HG03432 (cell line): ENCODE data around the gene SLC17A2.

Source experiments
- ATAC-seq: cut with Tn5 transposase; IDR thresholded peaks from one replicate; pipeline ENCODE4 v1.9.1; 2021; ENCODE audit warnings: mild to moderate bottlenecking, moderate library complexity; ENCODE audit not compliant: unreplicated experiment

The SLC17A2 gene

GRCh38 chr6:25930532-25931410 lies at the start of gene SLC17A2:
Gene SLC17A2 (minus strand): TSS chr6:25930691. CDS start chr6:25925796, 4,895 bp downstream.
- no peak for ATAC-seq

- ATAC-seq: no peak
These were observed 45.6 kb upstream of the SLC17A2 start for GRCh38 chr6:25975923-25976560.

GRCh38 chr6:25973923-25974555 lies 43.5 kb upstream of the SLC17A2 start:
- no peak for ATAC-seq

- no peak for ATAC-seq
These were observed 42.4 kb upstream of the SLC17A2 start for GRCh38 chr6:25972902-25973301.

GRCh38 chr6:25972128-25972527 lies 41.6 kb upstream of the SLC17A2 start:
- no peak for ATAC-seq

GRCh38 chr6:25971187-25971821 lies 40.8 kb upstream of the SLC17A2 start:
- ATAC-seq: no peak

GRCh38 chr6:25968769-25969168 lies 38.3 kb upstream of the SLC17A2 start:
- no peak for ATAC-seq

- ATAC-seq: no peak
These were observed 36.2 kb upstream of the SLC17A2 start for GRCh38 chr6:25966711-25967110.

- no peak for ATAC-seq
These were observed 34.6 kb upstream of the SLC17A2 start for GRCh38 chr6:25965058-25965457.

- no peak for ATAC-seq
These were observed 33.1 kb upstream of the SLC17A2 start for GRCh38 chr6:25963426-25964123.

- peak; percentile 81 for ATAC-seq
These were observed 31.9 kb upstream of the SLC17A2 start, which contains the start of gene TRIM38 for GRCh38 chr6:25962149-25963127. Gene TRIM38 (plus strand): TSS chr6:25962802. CDS start chr6:25966523, 3,721 bp downstream.

- no peak for ATAC-seq
These were observed 31.2 kb upstream of the SLC17A2 start for GRCh38 chr6:25961619-25962148.

GRCh38 chr6:25960734-25961133 lies 30.2 kb upstream of the SLC17A2 start:
- ATAC-seq: no peak

GRCh38 chr6:25959890-25960536 lies 29.5 kb upstream of the SLC17A2 start:
- no peak for ATAC-seq

- no peak for ATAC-seq
These were observed 28.2 kb upstream of the SLC17A2 start for GRCh38 chr6:25958700-25959162.

- no peak for ATAC-seq
These were observed 25.7 kb upstream of the SLC17A2 start for GRCh38 chr6:25956226-25956625.

GRCh38 chr6:25954756-25955155 lies 24.3 kb upstream of the SLC17A2 start:
- ATAC-seq: no peak

GRCh38 chr6:25953733-25954132 lies 23.2 kb upstream of the SLC17A2 start:
- no peak for ATAC-seq
